ENCODE results near the gene HECW1.

- TF ChIP-seq EZH2 (IDR thresholded peaks at IDR 0.05; ENCODE audit: low read length) (no peak), CTCF (optimal IDR thresholded peaks at IDR 0.05 in 1 of 3, IDR thresholded peaks at IDR 0.05 in 1 of 3, conservative IDR thresholded peaks at IDR 0.05 in 1 of 3; ENCODE audit: extremely low read depth in 1 of 3, insufficient read depth in 2 of 3, low read length in 3 of 3) (no peak)
Observed at GRCh38 chr7:43281268-43281667, 168.8 kb downstream of the HECW1 start.

All from keratinocyte (primary cell).